ENCODE data around the gene DPYSL5. TPM values are rescaled to one million over a fixed set of nuclear protein-coding genes. Genes with fewer than 3 reads are reported as not detected.

Gene DPYSL5
- total RNA-seq, 1 donor from 2014 or later: not detected

GRCh38 chr2:26954135-26954534 lies 106.2 kb downstream of the DPYSL5 start:
- Histone ChIP-seq H3K27me3 (no peaks in the 10 kb centered on the region), H3K4me3 (no peak overlapping the region), H3K9me3 (no peaks in the 10 kb centered on the region), H3K36me3 (no peaks in the 10 kb centered on the region), H3K4me1 (no peaks in the 10 kb centered on the region), H3K27ac (no peak overlapping the region)
- DNase-seq (ENCODE audit: low spot score in 2 of 2): no peak
- TF ChIP-seq CTCF (IDR thresholded peaks at IDR 0.05): no peak
- intact Hi-C loops (cut with DNase I): no loop called here

GRCh38 chr2:26957041-26957440 lies 109.1 kb downstream of the DPYSL5 start:
- Histone ChIP-seq H3K27ac (no peak overlapping the region), H3K27me3 (peaks cover 4% of the 10 kb centered on the region), H3K4me3 (no peak overlapping the region), H3K36me3 (no peaks in the 10 kb centered on the region), H3K4me1 (no peaks in the 10 kb centered on the region), H3K9me3 (no peaks in the 10 kb centered on the region)
- intact Hi-C loops (cut with DNase I): no loop called here
- DNase-seq (ENCODE audit: low spot score in 2 of 2): no peak
- TF ChIP-seq CTCF (IDR thresholded peaks at IDR 0.05): no peak

- no peak overlapping the region for H3K27ac ChIP-seq
- H3K36me3 ChIP-seq: no peaks in the 10 kb centered on the region
- DNase-seq (ENCODE audit: low spot score in 2 of 2): no peak
- no peaks in the 10 kb centered on the region for H3K4me1 ChIP-seq
- no peaks in the 10 kb centered on the region for H3K9me3 ChIP-seq
- no peak for TF ChIP-seq CTCF (IDR thresholded peaks at IDR 0.05)
- no peak overlapping the region for H3K4me3 ChIP-seq
- peaks cover 4% of the 10 kb centered on the region for H3K27me3 ChIP-seq
- intact Hi-C loops (cut with DNase I): no loop called here
Measured at GRCh38 chr2:26957534-26957933, 109.6 kb downstream of the DPYSL5 start.

GRCh38 chr2:26959331-26959730 lies 111.4 kb downstream of the DPYSL5 start:
- Histone ChIP-seq H3K4me1 (no peaks in the 10 kb centered on the region), H3K9me3 (no peaks in the 10 kb centered on the region), H3K4me3 (no peak overlapping the region), H3K27me3 (peaks cover 4% of the 10 kb centered on the region), H3K27ac (no peak overlapping the region), H3K36me3 (no peaks in the 10 kb centered on the region)
- intact Hi-C loops (cut with DNase I): no loop called here
- no peak for TF ChIP-seq CTCF (IDR thresholded peaks at IDR 0.05)
- DNase-seq (ENCODE audit: low spot score in 2 of 2): no peak

GRCh38 chr2:26964446-26965130 lies 116.7 kb downstream of the DPYSL5 start:
- Histone ChIP-seq H3K9me3 (no peaks in the 10 kb centered on the region), H3K36me3 (no peaks in the 10 kb centered on the region), H3K4me3 (no peak overlapping the region), H3K27ac (no peak overlapping the region), H3K27me3 (peaks cover 4% of the 10 kb centered on the region), H3K4me1 (peaks cover 0 to under 1% of the 10 kb centered on the region in 2 donors)
- no peak for DNase-seq (ENCODE audit: low spot score in 2 of 2)
- TF ChIP-seq CTCF (IDR thresholded peaks at IDR 0.05): no peak
- intact Hi-C loops (cut with DNase I): no loop called here

- Histone ChIP-seq H3K4me1 (peaks cover 6% of the 10 kb centered on the region in 2 donors), H3K9me3 (no peaks in the 10 kb centered on the region), H3K36me3 (no peaks in the 10 kb centered on the region), H3K4me3 (no peak overlapping the region), H3K27me3 (no peaks in the 10 kb centered on the region), H3K27ac (no peak overlapping the region)
- intact Hi-C loops (cut with DNase I): no loop called here
- TF ChIP-seq CTCF (IDR thresholded peaks at IDR 0.05): no peak
- DNase-seq (ENCODE audit: low spot score in 2 of 2): no peak
Measured at GRCh38 chr2:26968001-26968400, 120.1 kb downstream of the DPYSL5 start.
